NCI-H1105 treated with DMSO at 0.1 percent for 48 hours (cell line): Measurements from ENCODE around the gene AP2S1.
"Not testable (repeated sequence)": the region's sequence is repeated elsewhere in the genome, so short reads cannot be mapped to it uniquely, and the experiment has no call there.

Experiments used
- DNase-seq: peaks from one replicate; lab custom pipeline; 2025; lab: John Stamatoyannopoulos, UW

AP2S1 gene

DNA sequence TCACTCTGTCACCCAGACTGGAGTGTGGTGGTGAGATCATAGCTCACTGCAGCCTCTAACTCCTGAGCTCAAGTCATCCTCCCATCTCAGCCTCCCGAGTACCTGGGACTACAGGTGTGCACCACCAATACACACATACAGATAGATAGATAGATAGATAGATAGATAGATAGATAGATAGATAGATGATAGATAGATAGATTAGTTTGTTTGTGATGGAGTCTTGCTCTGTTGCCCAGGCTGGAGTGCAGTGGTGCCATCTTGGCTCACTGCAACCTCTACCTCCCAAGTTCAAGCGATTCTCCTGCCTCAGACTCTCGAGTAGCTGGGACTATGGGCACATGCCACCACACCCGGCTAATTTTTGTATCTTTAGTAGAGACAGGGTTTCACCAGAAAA, 46.2 kb downstream of the AP2S1 start:
- not testable (repeated sequence) for DNase-seq

DNA sequence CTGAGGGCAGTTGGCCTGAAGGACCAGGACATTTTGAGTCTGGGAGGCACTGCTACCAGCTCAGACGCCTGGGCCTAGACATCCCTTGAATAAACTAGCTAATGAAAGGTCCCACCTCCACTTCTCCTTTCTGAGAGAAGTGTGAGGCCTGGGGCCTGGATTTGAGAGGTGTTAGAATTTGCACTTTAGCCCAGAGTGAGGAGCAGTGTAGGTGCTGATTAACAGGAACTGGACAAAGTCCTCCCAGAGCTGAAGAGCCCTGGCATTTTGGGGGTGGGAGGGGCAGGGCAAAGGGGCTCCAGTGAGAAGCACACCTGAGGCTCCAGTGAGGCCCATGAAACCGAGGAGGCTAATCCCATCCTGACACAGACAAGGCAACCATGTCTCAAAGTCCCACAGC, 47.1 kb downstream of the AP2S1 start:
- DNase-seq: no peak

DNA sequence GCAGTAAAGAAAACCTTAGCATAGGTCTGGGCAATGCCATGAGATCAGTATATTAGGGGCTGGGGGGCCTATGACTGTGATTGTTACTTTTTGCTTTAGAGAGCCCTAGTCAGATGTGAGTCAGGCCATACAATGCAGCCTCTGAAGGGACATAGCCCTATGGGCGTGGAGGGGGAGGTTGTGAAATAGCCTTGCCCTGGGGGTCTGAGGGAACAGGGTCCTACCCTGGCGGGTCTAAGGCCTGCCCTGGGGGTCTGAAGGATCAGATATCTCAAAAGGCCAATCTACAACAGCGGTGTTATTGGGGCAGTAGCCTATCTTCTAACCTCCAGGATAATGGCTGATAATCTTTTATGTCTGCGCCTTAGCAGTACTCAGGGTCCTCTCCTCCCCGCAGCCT, 48.5 kb downstream of the AP2S1 start:
- DNase-seq: no peak

DNA sequence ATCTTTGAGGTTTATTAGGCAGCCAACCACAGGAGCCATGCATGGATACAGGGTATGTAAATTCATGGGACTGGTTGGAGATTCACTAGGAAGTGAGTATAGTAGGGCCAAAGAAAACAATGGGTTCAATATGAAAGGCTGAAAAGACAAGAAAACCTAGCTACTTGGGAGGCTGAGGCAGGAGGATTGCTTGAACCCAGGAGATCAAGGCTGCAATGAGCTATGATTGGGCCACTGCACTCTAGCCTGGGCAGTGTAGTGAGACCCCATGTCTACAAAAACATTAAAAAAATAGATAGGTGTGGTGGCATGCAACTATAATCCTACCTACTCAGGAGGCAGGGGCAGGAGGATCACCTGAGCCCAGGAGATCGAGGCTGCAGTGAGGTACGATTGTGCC, 51.9 kb downstream of the AP2S1 start:
- no peak for DNase-seq

DNA sequence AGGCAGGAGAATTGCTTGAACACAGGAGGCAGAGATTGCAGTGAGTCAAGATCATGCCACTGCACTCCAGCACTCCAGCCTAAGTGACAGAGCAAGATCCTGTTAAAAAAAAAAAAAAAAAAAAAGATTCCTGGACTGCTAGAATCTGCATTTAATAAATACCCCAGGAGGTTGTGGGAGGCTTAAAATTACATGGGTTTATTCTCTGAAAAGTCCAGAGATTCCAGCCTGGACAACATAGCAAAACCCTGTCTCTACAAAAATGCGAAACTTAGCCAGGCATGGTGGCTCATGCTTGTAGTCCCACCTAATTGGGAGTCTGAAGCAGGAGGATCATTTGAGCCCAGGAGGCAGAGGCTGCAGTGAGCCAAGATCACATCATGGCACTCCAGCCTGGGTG, 52.8 kb downstream of the AP2S1 start:
- no peak for DNase-seq

DNA sequence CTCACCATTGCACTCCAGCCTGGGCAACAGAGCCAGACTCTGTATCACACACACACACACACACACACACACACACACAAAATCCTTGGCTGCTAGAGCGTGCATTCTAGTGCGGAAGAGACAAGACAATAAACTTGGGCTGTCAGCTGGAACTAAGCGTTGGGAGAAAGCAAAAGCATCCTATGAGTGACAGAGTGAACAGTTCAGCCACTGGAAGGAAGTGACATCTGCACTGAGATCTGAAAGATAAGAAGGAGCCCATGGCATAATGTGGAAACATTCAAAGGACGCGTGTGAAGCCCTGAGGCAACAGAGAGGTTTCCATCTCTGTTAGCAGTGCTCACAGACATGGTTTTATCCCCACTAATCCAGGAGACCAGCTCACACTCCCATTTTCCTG, 58.7 kb downstream of the AP2S1 start:
- no peak for DNase-seq

DNA sequence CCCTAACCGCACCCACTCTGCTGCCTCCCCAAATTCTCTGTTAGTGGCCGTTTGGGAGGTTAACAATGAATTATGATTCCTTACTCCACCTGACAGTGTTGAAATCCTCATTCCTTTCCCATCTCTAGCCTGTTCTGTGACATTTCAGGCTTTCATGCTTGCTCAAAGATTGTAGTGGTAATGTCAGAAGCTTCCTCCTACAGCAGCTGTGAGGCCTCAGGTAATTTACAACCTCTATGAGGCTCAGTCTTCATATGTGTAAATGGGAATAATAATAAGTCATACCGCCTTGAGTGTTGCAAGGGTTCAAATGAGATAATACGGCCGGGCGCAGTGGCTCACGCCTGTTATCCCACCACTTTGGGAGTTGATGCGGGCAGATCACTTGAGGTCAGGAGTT, 61.3 kb downstream of the AP2S1 start:
- no peak for DNase-seq

DNA sequence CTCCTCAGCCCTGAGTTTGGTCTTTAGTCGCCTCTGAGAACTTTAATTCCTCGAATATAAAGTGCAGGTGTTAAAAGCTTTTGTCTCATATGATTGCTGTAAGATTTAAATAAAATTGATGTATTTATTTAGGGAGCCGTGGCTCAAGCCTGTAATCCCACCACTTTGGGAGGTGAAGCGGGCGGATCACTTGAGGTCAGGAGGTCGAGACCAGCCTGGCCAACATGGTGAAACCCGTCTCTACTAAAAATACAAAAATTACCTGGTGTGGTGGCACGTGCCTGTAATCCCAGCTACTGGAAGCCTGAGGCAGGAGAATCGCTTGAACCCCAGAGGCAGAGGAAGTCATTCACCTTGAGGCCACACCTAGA, 61.7 kb downstream of the AP2S1 start:
- DNase-seq: no peak

DNA sequence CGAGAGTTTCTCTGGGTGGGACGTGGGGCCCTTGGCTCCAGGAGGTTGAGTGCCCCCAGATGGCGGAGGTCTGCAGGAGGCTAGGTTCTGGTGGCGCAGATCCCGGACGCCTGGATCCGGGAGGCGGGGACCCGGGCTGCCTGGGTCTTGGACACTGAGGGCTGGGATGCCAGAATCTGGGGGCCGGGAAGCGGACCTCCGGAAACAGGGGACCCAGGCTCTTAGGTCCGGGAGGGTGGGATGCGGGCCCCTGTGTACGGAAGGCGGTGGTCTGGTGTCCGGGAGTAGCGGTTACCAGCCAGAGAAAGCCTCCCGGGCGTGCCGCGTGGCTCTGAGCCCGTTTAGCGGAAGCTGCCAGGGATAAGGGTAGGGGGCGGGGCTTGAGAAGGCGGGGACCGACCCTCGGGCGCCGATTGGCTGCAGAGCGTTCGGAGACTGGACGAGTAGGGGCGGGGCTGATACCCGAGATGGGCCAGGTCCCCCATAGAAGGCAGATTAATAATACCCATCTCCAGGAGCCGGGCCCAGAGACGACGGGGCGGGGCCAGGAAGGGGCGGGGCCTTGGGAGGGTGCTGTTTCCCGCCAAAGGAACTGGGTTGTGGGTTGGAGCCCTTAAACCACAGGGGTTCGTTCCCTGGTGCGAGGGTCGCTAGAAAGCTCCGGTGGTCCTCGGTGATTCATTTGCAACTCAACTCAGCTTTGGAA, 62.2 kb downstream of the AP2S1 start, which contains the start of gene SLC1A5:
Gene SLC1A5 (minus strand): TSS at position 333 of the 706 bp plus-strand sequence. CDS start 629 bp downstream, outside the sequence.
- DNase-seq: peak; percentile 83
